WTC11 (cell line): ENCODE data around the gene PRTN3. TPM values are rescaled to one million over a fixed set of nuclear protein-coding genes. Genes with fewer than 3 reads are reported as not detected.
"Not testable (repeated sequence)": the region's sequence is repeated elsewhere in the genome, so short reads cannot be mapped to it uniquely, and the experiment has no call there.

Experiments
- ATAC-seq: fragments of 200-7000 bp; cut with Tn5 transposase; 2 replicates; pipeline ENCODE4 v1.10.0; 2021; ENCODE audit warnings: mild to moderate bottlenecking, moderate library complexity
- CTCF ChIA-PET: fragments of 300-600 bp; sonication (Branson Sonifier 250); formaldehyde crosslinking; loops from one replicate; lab custom pipeline; 2021; ENCODE audit warnings: antibody characterized with exemption; lab: Charles Lee
- POLR2A ChIA-PET: fragments of 350-600 bp; sonication (Branson Sonifier 250); formaldehyde crosslinking; loops from one replicate; lab custom pipeline; 2021; ENCODE audit warnings: antibody characterized with exemption; lab: Charles Lee
- DNase-seq: peaks from one replicate; pipeline ENCODE4 v3.0.0; 2021; ENCODE audit warnings: low spot score
- H3K27ac Mint-ChIP-seq: 2 replicates; pipeline ENCODE4 v1.8.0; 2021; ENCODE audit warnings: mixed read lengths
- H3K27me3 Mint-ChIP-seq: 2 replicates; pipeline ENCODE4 v1.8.0; 2021; ENCODE audit warnings: low read depth, mild to moderate bottlenecking, moderate library complexity, mixed read lengths
- H3K36me3 Mint-ChIP-seq: 2 replicates; pipeline ENCODE4 v1.8.0; 2021; ENCODE audit warnings: mixed read lengths
- H3K4me1 Mint-ChIP-seq: 2 replicates; pipeline ENCODE4 v1.8.0; 2022; ENCODE audit warnings: mixed read lengths
- H3K4me3 Mint-ChIP-seq: 2 replicates; pipeline ENCODE4 v1.8.0; 2021; ENCODE audit warnings: mild to moderate bottlenecking, moderate library complexity, mixed read lengths
- H3K9me3 Mint-ChIP-seq: 2 replicates; pipeline ENCODE4 v1.8.0; 2021; ENCODE audit warnings: mixed read lengths
- CBFB ChIP-seq: sonication (generic); formaldehyde crosslinking; IDR thresholded peaks from 2 replicates; pipeline ENCODE4 v1.8.1; 2022; ENCODE audit warnings: mild to moderate bottlenecking, low read depth, missing genetic modification reagents
- FOXJ3 ChIP-seq: sonication (generic); formaldehyde crosslinking; IDR thresholded peaks from 2 replicates; pipeline ENCODE4 v1.9.0; 2021; ENCODE audit warnings: missing genetic modification reagents, mild to moderate bottlenecking, borderline replicate concordance
- FOXK1 ChIP-seq: sonication (generic); formaldehyde crosslinking; IDR thresholded peaks from 2 replicates; pipeline ENCODE4 v1.8.0; 2022; ENCODE audit warnings: mild to moderate bottlenecking, moderate library complexity, missing genetic modification reagents
- FOXP1 ChIP-seq: sonication (generic); formaldehyde crosslinking; IDR thresholded peaks from 2 replicates; pipeline ENCODE4 v1.8.0; 2022; ENCODE audit warnings: missing genetic modification reagents, mild to moderate bottlenecking, moderate library complexity, borderline replicate concordance
- GTF2I ChIP-seq: fragments of 250-450 bp; sonication (Bioruptor Pico); conservative IDR thresholded peaks from 2 replicates; pipeline ENCODE4 v1.4.0; 2021; ENCODE audit warnings: mild to moderate bottlenecking
- IRF2 ChIP-seq: sonication (generic); formaldehyde crosslinking; IDR thresholded peaks from 2 replicates; pipeline ENCODE4 v1.8.0; 2022; ENCODE audit warnings: low read depth, missing genetic modification reagents, borderline replicate concordance
- MYBL2 ChIP-seq: sonication (generic); formaldehyde crosslinking; IDR thresholded peaks from 2 replicates; pipeline ENCODE4 v1.8.1; 2023; ENCODE audit warnings: mild to moderate bottlenecking, moderate library complexity, missing genetic modification reagents
- NFYB ChIP-seq: sonication (generic); formaldehyde crosslinking; conservative IDR thresholded peaks from 2 replicates; pipeline ENCODE4 v1.8.0; 2022; ENCODE audit warnings: low read depth, missing genetic modification reagents
- NR3C1 ChIP-seq: sonication (generic); formaldehyde crosslinking; conservative IDR thresholded peaks from 2 replicates; pipeline ENCODE4 v1.8.1; 2023; ENCODE audit warnings: low read depth, mild to moderate bottlenecking, missing genetic modification reagents
- TCF7 ChIP-seq: sonication (generic); formaldehyde crosslinking; IDR thresholded peaks from 2 replicates; pipeline ENCODE4 v1.8.0; 2022; ENCODE audit warnings: mild to moderate bottlenecking, low read depth, missing genetic modification reagents, moderate library complexity
- TEAD1 ChIP-seq: sonication (generic); formaldehyde crosslinking; IDR thresholded peaks from 2 replicates; pipeline ENCODE4 v1.8.0; 2022; ENCODE audit warnings: mild to moderate bottlenecking, missing genetic modification reagents
- USF2 ChIP-seq: sonication (generic); formaldehyde crosslinking; IDR thresholded peaks from 2 replicates; pipeline ENCODE4 v1.8.1; 2023; ENCODE audit warnings: mild to moderate bottlenecking, missing genetic modification reagents, moderate library complexity
- ZMAT4 ChIP-seq: fragments of 250-450 bp; sonication (Bioruptor Pico); IDR thresholded peaks from 2 replicates; pipeline ENCODE4 v1.9.0; 2021; ENCODE audit warnings: mild to moderate bottlenecking
- ZNF121 ChIP-seq: sonication (generic); formaldehyde crosslinking; IDR thresholded peaks from 2 replicates; pipeline ENCODE4 v1.8.0; 2023; ENCODE audit warnings: missing genetic modification reagents
- ZNF263 ChIP-seq: sonication (generic); formaldehyde crosslinking; IDR thresholded peaks from 2 replicates; pipeline ENCODE4 v1.8.1; 2022; ENCODE audit warnings: low read depth, mild to moderate bottlenecking, moderate library complexity, missing genetic modification reagents
- ZNF281 ChIP-seq: sonication (generic); formaldehyde crosslinking; IDR thresholded peaks from 2 replicates; pipeline ENCODE4 v1.8.0; 2023; ENCODE audit warnings: mild to moderate bottlenecking, missing genetic modification reagents
- ZNF317 ChIP-seq: sonication (generic); formaldehyde crosslinking; IDR thresholded peaks from 2 replicates; pipeline ENCODE4 v1.8.1; 2023; ENCODE audit warnings: low read depth, mild to moderate bottlenecking, moderate library complexity, missing genetic modification reagents, borderline replicate concordance
- ZNF671 ChIP-seq: fragments of 250-450 bp; sonication (Bioruptor Pico); IDR thresholded peaks from 2 replicates; pipeline ENCODE4 v1.8.0; 2021; ENCODE audit warnings: mild to moderate bottlenecking
- ZSCAN18 ChIP-seq: fragments of 250-450 bp; sonication (Bioruptor Pico); IDR thresholded peaks from 2 replicates; pipeline ENCODE4 v2.1.2; 2022; ENCODE audit warnings: mild to moderate bottlenecking, moderate library complexity
- total RNA-seq: library from RNA; stranded (reverse); gene quantifications from 3 replicates; pipeline ENCODE4 v1.2.3, GENCODE V29; 2021
- TF ChIP-seq, protein P1 (sequence below): sonication (generic); formaldehyde crosslinking; IDR thresholded peaks from 2 replicates; pipeline ENCODE4 v1.8.1; 2023; ENCODE audit warnings: mild to moderate bottlenecking, missing genetic modification reagents
- TF ChIP-seq, protein P2 (sequence below): sonication (generic); formaldehyde crosslinking; IDR thresholded peaks from 2 replicates; pipeline ENCODE4 v1.8.0; 2023; ENCODE audit warnings: missing genetic modification reagents

Gene PRTN3
- total RNA-seq, 1 experiment from 2014 or later = 0.61 TPM

DNA sequence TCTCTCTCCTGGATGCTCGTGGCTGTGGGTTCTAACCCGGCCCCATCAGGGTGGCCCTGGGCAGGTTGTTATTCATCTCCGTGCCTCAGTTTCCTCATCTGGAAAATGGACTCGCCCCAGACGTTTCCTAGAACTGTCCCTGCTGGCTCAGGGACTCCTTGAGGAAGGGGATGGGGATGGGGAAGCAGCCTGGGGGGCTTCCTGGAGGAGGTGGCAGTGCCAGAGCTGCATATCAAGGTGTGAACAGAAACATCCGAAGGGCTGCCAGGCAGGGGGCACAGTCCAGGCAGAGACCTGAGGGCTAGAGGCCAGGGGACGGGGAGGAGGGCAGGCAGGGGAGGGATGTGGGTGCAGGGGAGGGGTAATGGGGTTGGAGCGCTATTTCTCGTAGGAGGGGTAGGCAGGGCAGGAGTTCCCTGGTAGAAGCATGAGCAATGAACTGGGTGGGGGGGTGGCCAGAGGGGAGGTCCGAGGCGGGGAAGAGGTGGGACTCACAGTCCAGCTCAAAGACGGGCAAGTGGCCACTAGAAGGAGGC lies 7.7 kb downstream of the PRTN3 start:
- H3K36me3 Mint-ChIP-seq = no peaks in the 10 kb centered on the region
- no peaks in the 10 kb centered on the region for H3K4me1 Mint-ChIP-seq
- H3K27ac Mint-ChIP-seq = no peak overlapping the region
- no peak for ATAC-seq
- TF ChIP-seq TCF7 (CRISPR knock-in tag) = no peak
- TF ChIP-seq, all 79 proteins: peak for 0
- Mint-ChIP-seq H3K27me3 (peaks cover 16% of the 10 kb centered on the region), H3K9me3 (no peaks in the 10 kb centered on the region), H3K4me3 (no peak overlapping the region)
- CTCF ChIA-PET = interaction anchor here (0.8 to 1.0 kb wide), 2 partner anchors 75 to 78 kb away, joined by 3 read pairs; no protein-coding TSS in a partner anchor
- no peak for DNase-seq
- POLR2A ChIA-PET = no interaction called here

DNA sequence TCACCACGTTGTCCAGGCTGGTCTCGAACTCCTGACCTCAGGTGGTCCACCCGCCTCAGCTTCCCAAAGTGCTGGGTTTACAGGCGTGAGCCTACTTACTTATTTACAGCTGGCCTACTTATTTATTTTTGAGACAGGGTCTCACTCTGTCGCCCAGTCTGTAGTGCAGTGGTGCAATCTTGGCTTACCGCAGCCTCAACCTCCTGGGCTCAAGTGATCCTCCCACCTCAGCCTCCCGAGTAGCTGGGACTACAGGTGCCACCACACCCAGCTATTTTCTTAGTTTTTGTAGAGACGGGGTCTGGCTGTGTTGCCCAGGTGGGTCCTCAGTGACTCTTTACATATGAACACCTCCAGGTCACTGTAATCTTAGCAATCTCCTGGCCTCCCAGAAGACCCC lies 8.4 kb downstream of the PRTN3 start:
- H3K36me3 Mint-ChIP-seq, POLR2A ChIA-PET, H3K27ac Mint-ChIP-seq, H3K9me3 Mint-ChIP-seq, DNase-seq, ATAC-seq, H3K4me3 Mint-ChIP-seq, H3K4me1 Mint-ChIP-seq: not testable (repeated sequence)
- peaks cover 13% of the 10 kb centered on the region for H3K27me3 Mint-ChIP-seq
- TF ChIP-seq GTF2I (CRISPR knock-in tag) (0 out of 2 replicates have a peak, but pooled peaks have one; percentile 25), ZNF121 (CRISPR knock-in tag) (peak; percentile 86)
- CTCF ChIA-PET = interaction anchor here (0.6 to 2.0 kb wide), 4 partner anchors 15 to 82 kb away, joined by 3 to 4 read pairs (median 3); no protein-coding TSS in a partner anchor

GRCh38 chr19:850221-850978 lies 9.6 kb downstream of the PRTN3 start:
- ChIA-PET POLR2A (no interaction called here), CTCF (interaction anchor here (0.6 to 2.0 kb wide), 6 partner anchors 12 to 170 kb away, joined by 3 to 10 read pairs (median 3); no protein-coding TSS in a partner anchor)
- peak; percentile 55 for DNase-seq
- Mint-ChIP-seq H3K4me1 (no peaks in the 10 kb centered on the region), H3K27ac (no peak overlapping the region), H3K9me3 (no peaks in the 10 kb centered on the region), H3K4me3 (no peak overlapping the region), H3K36me3 (no peaks in the 10 kb centered on the region), H3K27me3 (peaks cover 5% of the 10 kb centered on the region; the same call in 1 of the 2 replicates)
- TF ChIP-seq ZNF317 = no peak
- no peak for TF ChIP-seq NR3C1
- TF ChIP-seq ZSCAN18 (CRISPR knock-in tag) = no peak
- no peak for TF ChIP-seq ZNF281 (CRISPR knock-in tag)
- TF ChIP-seq FOXP1 (CRISPR knock-in tag) = no peak
- no peak for TF ChIP-seq TEAD1 (CRISPR knock-in tag)
- no peak for TF ChIP-seq IRF2
- no peak for TF ChIP-seq FOXJ3 (CRISPR knock-in tag)
- TF ChIP-seq, protein P1, sequence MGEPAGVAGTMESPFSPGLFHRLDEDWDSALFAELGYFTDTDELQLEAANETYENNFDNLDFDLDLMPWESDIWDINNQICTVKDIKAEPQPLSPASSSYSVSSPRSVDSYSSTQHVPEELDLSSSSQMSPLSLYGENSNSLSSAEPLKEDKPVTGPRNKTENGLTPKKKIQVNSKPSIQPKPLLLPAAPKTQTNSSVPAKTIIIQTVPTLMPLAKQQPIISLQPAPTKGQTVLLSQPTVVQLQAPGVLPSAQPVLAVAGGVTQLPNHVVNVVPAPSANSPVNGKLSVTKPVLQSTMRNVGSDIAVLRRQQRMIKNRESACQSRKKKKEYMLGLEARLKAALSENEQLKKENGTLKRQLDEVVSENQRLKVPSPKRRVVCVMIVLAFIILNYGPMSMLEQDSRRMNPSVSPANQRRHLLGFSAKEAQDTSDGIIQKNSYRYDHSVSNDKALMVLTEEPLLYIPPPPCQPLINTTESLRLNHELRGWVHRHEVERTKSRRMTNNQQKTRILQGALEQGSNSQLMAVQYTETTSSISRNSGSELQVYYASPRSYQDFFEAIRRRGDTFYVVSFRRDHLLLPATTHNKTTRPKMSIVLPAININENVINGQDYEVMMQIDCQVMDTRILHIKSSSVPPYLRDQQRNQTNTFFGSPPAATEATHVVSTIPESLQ (CRISPR knock-in tag) = no peak
- TF ChIP-seq, protein P2, sequence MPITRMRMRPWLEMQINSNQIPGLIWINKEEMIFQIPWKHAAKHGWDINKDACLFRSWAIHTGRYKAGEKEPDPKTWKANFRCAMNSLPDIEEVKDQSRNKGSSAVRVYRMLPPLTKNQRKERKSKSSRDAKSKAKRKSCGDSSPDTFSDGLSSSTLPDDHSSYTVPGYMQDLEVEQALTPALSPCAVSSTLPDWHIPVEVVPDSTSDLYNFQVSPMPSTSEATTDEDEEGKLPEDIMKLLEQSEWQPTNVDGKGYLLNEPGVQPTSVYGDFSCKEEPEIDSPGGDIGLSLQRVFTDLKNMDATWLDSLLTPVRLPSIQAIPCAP = no peak
- TF ChIP-seq MYBL2 (CRISPR knock-in tag) = no peak
- no peak for TF ChIP-seq USF2 (CRISPR knock-in tag)
- no peak for TF ChIP-seq NFYB
- no peak for TF ChIP-seq ZMAT4 (CRISPR knock-in tag)
- TF ChIP-seq FOXK1 (CRISPR knock-in tag) = no peak
- TF ChIP-seq ZNF671 (CRISPR knock-in tag) = no peak
- TF ChIP-seq ZNF263 (CRISPR knock-in tag) = no peak
- TF ChIP-seq CBFB = no peak
- peak; percentile 50 for ATAC-seq
